ENCODE measurements around the gene AGBL5.

Gene AGBL5, protein sequence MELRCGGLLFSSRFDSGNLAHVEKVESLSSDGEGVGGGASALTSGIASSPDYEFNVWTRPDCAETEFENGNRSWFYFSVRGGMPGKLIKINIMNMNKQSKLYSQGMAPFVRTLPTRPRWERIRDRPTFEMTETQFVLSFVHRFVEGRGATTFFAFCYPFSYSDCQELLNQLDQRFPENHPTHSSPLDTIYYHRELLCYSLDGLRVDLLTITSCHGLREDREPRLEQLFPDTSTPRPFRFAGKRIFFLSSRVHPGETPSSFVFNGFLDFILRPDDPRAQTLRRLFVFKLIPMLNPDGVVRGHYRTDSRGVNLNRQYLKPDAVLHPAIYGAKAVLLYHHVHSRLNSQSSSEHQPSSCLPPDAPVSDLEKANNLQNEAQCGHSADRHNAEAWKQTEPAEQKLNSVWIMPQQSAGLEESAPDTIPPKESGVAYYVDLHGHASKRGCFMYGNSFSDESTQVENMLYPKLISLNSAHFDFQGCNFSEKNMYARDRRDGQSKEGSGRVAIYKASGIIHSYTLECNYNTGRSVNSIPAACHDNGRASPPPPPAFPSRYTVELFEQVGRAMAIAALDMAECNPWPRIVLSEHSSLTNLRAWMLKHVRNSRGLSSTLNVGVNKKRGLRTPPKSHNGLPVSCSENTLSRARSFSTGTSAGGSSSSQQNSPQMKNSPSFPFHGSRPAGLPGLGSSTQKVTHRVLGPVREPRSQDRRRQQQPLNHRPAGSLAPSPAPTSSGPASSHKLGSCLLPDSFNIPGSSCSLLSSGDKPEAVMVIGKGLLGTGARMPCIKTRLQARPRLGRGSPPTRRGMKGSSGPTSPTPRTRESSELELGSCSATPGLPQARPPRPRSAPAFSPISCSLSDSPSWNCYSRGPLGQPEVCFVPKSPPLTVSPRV

DNA sequence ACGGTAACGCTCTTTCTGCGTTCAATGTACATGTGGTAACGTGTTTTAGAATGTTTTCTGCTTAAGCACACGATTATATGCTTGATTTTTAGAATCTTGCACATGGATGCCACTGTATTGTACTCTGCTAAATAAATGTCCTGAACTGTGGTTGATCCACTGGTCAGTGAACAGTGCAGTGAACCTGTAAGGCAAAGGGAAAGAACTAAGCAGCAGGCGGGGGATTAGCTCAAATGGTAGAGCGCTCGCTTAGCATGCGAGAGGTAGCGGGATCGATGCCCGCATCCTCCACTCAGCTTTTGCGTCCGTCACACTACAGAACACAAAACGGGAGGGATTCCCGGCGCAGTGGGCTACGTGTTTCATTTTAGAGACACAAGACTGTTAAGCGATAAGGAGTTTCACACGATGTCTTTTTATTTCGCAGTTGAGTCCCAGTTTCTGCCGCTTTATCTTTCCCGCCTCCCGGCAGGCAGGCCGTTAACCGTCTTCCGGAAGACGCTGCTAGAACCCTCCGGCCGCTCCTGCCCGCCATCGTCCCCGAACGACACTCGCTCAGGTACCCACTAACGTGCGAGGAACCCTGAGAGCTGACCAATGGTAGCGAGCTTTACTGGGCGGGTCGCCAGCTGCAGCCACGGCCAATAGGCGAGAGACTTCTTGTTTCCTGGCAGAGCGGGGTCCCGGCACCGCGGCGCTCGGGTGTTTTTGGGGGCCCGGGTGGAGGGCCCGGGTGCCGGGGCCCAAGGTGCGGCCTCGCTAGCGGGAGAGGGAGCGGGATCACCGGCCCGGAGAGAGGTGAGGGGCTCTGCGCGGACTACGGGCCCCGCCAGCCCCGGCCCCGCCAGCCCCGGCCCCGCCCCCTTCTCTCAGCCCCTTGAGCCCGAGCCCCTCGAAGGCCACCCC is at the start of gene AGBL5:
TSS of gene AGBL5 (plus strand) at position 673 of the 906 bp plus-strand sequence. CDS start 1,291 bp downstream, outside the sequence.
- peak; percentile 74 for DNase-seq

DNA sequence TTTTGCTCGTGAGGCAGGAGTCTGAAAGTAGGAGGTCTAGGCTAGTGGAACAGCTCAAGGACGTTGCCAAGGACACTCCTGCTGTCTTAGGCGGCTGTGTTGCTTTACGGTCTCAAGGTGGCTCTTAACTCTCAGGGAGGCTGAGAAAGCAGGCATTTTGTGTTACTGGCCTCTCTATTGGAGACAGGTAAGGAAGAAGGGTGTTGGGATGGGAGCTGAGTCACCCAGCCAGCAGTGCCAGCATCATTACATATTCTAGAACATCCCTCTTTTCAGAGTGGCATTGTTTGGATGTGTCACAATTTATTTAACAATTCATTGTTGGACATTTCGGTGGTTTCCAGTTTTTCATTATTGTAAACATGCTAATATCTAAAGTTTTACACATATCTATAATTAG is 49.5 kb upstream of the AGBL5 start:
- no peak for DNase-seq

DNA sequence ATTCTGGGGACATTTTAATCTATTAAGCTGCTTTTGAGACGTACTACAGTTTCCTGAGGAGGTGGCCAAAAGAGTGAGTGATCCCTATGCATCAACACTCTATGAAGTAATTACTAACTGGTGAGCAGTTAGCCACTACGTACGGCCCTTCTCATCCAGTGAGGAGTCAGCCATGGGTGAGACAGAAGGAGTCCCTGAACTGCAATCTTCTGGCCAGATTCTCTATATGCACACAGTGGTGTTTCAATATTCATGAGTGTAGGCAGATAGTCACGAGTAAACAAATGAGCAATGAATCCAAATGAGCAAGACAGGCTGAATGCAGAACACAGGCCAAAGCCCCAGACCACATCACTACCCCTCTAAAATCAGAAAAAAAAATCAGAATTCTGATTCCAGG is 48.5 kb upstream of the AGBL5 start:
- no peak for DNase-seq

DNA sequence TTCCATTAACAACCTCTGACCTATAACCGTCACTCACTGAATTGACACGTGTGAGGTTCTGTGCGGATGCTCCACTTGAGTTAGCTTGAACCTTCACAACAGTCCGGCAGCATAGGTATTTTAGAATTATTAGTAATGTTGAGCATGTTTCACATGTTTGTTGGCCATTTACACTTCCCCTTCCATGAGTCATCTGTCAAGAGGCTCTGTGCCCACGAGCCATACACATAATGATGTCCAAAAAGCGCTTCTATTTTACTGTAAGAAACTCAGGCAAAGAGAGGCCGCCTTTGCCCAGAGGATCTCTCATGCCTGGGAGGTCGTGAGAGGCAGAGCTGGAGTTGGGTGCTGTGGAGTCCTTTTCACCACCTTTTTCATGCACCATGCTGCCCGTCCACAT is 47.6 kb upstream of the AGBL5 start:
- DNase-seq, result no peak

DNA sequence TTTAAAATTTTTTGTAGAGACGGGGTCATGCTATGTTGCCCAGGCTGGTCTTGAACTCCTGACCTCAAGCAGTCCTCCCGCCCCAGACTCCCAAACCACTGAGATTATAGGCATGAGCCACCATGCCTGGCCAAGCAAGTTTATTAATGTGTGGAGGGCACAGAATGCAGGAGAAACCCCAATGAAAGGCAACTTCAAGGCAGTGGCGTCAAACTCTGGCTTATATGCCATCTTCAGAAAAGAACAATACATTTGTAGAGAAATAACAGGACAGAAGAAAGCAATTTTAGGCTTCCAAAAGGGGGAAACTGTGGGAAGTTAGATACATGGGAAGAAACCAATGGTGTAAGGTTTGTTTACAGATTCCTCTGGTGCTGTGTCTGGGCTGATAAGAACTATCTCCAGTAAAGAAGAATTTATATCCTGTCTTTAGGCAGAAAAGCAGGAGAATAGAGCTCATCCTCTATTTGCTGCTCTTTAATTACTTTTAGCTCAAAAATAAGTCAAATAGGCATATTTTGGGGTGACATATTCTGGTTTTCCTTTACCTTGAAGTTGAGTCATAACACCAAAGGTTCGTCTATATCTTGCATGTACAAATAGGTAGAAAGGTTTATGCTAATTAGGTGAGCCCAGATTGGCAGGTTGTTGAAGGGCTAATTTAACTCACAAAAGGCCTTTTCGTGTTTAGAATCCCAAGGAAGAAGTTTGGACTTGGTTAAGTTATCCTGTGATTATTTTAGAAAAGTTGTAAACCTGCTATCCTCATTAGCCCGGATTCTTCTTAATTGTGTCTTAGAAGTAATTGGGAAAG is 44.7 kb upstream of the AGBL5 start:
- DNase-seq, result no peak

DNA sequence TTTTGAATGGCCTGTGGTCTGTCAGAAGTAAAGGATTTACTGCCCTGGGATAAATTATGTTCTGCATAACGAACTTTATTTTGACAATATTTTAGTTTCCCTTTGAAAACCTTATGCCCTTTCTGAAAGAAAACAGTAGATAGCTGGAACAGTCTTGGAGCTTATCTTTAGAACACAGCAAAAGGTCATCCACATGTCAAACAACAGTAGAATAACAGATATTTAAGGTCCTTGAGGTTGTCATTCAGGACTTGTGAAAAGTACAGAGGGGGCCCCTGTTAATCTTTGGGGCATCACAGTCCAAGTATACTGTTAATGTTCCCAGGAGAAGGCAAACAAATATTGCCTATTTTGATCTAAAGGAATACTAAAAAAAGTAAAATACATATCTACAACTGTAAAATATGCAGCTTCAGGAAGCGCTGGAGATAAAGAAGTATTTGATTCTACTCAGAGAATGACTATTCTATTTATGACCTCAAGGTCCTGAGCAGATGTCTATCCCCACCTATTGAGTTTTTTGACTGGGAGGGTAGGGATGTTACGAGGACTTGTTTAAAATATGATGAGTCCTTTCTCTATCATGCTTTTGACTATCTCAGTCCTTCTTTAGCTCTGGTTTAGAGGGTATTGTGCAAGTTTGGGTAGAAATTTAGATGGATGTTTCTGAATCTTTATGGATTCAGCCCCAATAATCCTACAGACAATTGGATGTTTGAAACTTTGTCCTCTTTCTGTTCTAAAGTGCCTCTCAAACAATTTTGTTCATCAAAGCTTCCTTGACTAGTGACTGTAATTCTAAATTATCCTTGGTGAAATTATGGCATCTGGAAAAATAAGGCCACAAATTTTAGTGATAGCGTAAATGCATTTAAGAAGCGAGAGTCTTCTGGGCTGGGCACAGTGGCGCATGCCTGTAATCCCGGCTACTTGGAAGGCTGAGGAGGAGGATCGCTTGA is 43.8 kb upstream of the AGBL5 start:
- DNase-seq, result no peak

DNA sequence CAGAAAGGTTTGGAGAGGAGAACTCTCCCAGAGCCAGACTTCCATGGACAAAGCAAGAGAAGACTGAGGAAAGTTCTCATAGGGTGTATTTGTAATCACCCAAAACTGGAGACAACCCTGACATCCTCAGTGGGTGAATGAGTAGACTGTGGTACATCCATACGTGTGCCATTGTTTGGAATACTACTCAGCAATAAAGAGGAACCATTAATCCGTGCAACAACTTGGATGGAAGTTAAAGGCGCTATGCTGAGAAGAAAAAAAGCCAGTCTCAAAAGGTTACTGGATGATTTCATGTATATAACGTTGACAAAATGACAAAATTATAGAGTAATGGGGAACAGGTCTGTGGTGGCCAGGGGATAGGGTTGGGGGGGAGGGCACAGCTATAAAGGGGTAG is 42.8 kb upstream of the AGBL5 start:
- no peak for DNase-seq

DNA sequence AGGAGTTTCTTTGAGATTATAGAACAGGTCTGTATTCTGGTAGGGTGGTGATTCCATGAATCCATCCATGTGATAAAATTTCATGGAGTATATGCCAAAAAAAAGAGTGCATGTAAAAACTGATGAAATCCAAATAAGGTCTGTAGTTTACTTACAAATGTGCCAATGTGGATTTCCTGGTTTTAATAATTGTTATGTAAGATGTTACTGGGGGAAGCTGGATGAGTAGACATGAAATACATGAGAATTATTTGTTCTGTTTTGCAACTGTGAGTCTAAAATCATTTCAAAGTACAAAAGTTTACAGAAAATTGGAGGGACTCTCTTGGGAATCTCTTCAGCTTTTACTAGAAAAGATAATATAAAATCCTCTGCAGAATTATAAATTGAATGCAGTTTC is 42.4 kb upstream of the AGBL5 start:
- no peak for DNase-seq

DNA sequence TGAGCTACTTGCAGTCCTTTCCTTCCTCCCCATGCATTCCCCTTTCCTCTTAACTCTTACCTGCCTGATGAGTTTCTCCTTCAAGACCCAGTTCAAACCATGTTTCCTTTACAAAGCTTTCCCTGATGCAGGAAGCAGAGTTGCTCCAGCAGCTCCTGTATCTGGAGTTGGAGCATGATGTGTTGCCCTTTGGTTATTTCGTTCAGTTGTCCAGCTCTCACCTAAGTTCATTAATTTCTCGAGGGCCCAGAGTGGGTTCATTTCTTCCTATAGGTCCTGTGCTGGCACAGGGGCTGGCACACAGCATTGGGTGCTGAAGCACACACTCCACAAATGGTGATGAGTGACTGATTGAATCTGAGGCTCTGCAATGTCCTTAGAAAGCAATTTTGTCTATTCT is 41.8 kb upstream of the AGBL5 start:
- DNase-seq, result no peak

DNA sequence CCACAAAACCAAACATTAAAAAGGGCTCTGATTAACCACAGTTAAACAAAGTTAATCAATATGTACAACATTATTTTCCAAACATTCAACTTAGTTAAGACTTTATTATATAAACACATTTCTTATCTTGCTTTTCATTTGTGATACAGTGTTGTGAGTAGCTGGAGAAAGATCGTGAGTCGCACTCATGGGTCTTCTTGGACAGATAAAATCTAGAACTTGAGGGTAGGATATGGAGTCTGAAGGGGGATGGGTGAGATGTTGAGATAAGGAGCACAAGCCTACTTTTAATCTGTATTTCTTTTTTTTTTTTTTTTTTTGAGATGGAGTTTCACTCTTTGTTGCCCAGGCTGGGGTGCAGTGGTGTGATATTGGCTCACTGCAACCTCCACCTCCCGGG is 41.3 kb upstream of the AGBL5 start:
- DNase-seq, result no peak

DNA sequence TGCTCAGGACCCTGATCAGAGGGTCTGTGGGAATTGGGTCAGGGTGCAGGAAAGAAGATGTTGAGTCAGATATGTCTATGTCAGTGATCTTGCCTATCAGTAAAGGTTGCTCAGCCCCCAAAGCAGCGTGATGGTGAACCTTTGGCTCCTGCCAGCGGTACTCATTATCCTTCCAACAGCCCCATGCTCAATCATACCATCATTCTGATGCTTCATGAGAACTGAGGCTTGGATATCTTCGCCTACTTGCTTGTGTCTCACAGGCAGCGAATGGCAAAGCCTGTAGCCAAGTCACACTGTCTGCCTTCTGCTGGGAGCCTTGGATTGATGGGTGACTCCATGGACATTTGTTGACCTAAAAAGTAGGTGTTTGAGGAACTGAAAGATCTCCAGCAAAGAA is 37.7 kb upstream of the AGBL5 start:
- no peak for DNase-seq

DNA sequence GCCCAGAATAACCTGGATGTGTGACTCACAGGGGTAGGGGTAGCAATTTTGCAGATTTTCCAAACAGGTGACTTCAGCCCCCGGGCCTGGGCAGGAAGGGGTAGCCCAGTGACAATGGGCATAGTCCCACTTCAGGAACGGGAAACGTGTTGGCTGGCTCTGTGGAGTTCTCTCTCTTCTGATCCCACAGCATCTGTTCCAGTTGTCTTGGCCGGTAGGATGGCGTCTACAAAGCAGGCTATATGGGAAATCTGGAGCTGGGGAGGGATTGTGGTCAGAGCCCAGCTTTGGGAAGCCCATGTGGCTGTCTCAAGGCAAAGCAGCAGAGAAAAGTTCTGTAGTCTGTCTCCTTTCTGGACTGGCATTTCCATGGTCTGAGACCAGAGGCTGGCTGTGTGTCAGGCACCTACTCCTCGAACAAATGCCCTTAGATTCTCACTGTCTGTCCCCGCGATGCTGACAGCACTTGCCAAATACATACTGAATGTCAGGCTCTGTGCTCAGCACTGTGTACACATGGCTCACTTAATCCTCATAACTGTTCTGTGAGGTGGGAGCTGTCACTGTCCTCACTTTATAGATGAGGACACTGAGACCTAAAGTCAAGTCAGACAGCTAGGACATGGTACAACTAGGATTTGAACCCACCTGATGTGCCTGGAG is 36.6 kb upstream of the AGBL5 start:
- DNase-seq, result no peak

DNA sequence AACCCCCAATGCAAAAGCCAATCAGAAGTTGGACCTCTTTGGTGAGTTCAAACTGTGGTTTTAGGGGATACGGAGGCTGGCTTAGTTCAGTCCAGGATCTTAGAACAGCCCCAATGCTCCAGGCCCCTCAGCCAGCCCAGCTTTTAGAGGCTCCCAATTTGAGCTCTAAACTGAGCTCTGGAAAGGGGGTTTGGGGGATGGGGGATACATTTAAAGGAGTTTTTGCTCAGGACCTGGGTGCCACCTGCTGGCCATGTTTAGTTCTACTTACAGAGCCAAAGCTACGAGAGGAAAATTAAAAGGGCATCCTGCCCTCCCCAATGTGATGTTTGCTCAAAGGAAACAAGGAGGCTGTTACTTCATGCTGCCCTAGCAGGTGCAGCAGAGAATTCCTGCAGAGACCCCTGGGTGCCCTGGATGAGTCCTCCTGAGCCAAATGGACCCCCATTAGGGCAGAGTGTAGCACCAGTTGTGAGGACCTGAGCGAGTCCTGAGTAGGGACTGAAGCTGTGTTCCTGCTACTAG is 34.6 kb upstream of the AGBL5 start:
- peak; percentile 50 for DNase-seq

DNA sequence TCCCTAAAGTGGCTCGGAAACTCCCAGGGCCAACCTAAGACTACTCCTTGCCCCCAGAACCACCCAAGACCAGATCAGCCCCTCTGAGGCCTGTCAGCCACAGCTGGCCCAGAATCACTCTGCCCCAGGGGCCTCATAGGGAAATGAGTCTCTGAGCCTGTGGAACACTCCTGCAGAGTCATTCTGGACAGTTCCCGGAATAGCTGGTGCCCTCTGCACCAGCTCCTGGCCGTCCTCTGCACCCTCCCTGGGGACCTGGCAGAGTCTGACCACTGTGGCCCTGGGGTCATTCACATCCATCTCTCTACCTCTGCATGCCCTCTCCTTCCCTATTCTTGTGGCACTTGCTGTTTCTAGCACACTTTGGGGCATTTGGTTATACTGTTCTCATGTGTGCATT is 33.3 kb upstream of the AGBL5 start:
- no peak for DNase-seq

DNA sequence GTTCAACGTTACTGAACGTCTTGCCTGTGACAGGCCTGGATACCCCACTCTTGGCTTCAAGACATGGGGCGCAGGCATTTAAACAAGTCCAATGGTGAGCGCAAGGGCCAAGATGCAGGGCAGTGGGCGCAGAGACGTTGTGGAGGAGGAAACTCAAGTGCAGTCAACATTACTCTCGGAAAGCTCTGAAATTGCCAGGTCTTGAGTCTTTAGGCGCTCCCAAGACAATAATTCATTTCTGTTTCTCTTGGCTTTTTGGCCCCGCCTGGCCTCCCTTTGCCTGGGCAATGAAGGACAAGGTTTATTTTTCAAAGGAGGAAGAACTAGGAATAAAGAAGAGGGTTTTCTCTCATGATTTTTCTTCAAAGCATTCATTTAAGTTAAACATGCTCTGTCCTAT is 32.0 kb upstream of the AGBL5 start:
- no peak for DNase-seq

DNA sequence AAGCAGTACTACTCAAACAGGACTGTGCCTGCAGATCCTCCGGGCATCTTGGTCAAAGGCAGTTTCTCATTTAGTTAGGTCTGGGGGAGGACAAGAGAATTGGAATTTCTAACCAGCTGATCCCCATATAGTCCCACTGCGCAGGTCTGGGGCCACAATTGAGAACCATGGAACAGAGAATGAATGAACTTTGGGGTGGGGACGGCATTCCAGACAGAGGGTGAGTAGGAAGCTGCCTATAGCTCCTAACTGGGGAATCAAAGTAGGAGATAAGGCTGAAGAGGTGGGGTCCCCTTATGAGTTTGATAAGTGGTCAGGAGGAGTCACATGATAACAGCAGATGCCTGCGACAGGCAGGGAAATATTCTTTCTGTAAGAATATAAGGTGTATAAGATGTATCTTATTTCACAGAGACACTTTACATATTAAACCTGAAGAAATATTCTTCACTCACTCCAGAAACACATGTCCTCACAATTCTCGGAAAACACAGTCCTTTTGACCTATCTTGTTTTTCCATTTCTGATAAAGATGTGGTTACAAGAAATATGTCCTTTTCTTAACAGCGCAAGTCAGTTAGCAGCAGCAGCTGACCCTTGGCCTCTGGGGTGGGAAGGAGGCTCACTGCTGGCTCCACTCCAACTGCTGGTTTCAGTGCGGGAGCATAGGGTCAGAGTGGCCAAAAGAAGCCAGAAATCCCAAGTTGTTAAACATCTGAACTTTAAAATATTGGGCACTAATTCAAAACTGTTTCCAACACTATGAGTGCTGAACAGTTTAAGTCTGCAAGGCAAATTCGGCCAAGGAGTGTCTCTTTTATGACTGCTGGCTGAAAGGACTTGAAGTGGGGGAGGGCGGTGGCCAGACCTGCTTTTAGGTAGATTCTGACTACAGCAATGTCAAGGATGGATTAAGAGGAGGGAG is 31.3 kb upstream of the AGBL5 start:
- DNase-seq, result no peak

DNA sequence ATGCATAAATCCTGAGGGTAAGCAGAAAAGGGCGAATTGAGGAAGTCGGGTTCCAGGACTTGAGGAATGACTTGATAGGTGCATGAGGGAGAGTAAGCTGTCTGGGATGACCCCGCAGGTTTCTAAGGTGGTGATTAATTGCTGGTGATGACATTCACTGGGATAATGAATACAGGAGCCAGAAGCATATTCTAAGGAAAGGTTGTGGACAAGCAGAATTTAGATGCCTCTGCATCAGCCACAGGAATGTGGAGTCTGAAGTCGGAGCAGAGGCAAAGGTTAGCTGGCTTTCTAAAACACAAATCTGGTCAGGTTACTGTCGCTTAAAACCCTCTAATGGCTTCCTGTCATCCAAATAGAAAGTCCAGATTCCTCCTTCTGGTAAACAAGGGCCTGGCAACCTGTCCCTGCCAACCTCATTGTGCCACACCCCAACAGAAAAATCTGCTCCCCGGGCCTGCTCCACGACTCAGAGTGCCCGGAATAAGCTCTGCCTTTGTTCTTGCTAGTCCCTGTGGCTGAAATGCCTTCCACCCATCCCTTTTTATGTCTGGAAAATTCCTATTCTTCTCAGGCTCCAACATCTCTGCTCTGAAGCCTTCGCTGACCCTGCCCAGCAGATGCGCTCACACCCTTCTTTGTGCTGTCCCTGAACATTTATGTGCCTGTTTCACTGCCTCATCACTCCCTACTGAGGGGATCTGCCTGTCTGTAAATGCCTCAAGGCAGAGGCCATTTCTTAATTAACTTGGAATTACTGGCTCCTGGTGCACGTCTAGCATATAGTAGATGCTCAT is 30.0 kb upstream of the AGBL5 start:
- DNase-seq, result no peak

DNA sequence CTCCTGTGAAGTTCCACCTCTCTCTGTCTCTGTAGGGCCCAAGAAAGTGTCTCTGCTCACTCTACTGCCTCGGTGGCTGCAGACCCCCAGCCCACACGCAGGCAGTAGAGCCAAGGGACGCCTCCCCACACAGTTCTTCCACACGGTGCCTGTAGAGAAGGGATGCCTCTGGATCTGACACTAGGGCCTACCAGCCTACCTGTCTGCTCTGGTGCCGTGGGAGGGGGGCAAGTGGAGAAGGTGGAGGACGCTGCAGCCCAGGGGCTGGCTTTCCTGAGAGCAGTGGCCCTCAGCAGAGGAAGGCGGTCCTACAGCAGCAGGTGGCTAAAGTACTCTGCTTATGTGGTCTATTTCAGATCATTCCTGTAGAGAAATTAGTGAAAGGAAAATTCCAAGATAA is 27.7 kb upstream of the AGBL5 start:
- DNase-seq, result no peak

Measured in amniotic stem cell (primary cell).